ENCODE data around the gene ANXA4.
A peak's percentile ranks its signal among the peaks of the same experiment; 100 is the strongest.

Gene ANXA4

GRCh38 chr2:69741575-69742321, at the start of gene ANXA4:
Gene ANXA4 (plus strand): TSS chr2:69742134. CDS start chr2:69781566, 39,432 bp downstream.
- DNase-seq, result peak; percentile 90

GRCh38 chr2:69692424-69692823, 49.5 kb upstream of the ANXA4 start:
- DNase-seq, result peak; percentile 39

GRCh38 chr2:69693059-69693774, 48.7 kb upstream of the ANXA4 start:
- no peak for DNase-seq

- DNase-seq, result no peak
Observed at GRCh38 chr2:69693775-69694450, 48.0 kb upstream of the ANXA4 start.

GRCh38 chr2:69694894-69695849, 46.8 kb upstream of the ANXA4 start:
- peak; percentile 95 for DNase-seq

GRCh38 chr2:69695850-69696216, 46.1 kb upstream of the ANXA4 start:
- DNase-seq, result no peak

GRCh38 chr2:69700381-69700780, 41.6 kb upstream of the ANXA4 start:
- no peak for DNase-seq

- DNase-seq, result no peak
Observed at GRCh38 chr2:69701100-69701945, 40.6 kb upstream of the ANXA4 start.

GRCh38 chr2:69703189-69703588, 38.7 kb upstream of the ANXA4 start:
- DNase-seq, result no peak

GRCh38 chr2:69704446-69704845, 37.5 kb upstream of the ANXA4 start:
- no peak for DNase-seq

GRCh38 chr2:69709290-69709689, 32.6 kb upstream of the ANXA4 start:
- no peak for DNase-seq

GRCh38 chr2:69711971-69712370, 30.0 kb upstream of the ANXA4 start:
- DNase-seq, result no peak

GRCh38 chr2:69714024-69714423, 27.9 kb upstream of the ANXA4 start:
- DNase-seq, result no peak

- peak; percentile 42 for DNase-seq
Observed at GRCh38 chr2:69714539-69715220, 27.3 kb upstream of the ANXA4 start.

- DNase-seq, result no peak
Observed at GRCh38 chr2:69715964-69716363, 26.0 kb upstream of the ANXA4 start.

GRCh38 chr2:69716555-69717120, 25.3 kb upstream of the ANXA4 start:
- no peak for DNase-seq

- DNase-seq, result no peak
Observed at GRCh38 chr2:69717186-69717585, 24.7 kb upstream of the ANXA4 start.

- DNase-seq, result peak; percentile 26
Observed at GRCh38 chr2:69717861-69718273, 24.1 kb upstream of the ANXA4 start.

- DNase-seq, result no peak
Observed at GRCh38 chr2:69718338-69718965, 23.5 kb upstream of the ANXA4 start.

GRCh38 chr2:69720404-69720803, 21.5 kb upstream of the ANXA4 start:
- no peak for DNase-seq
